GM21526 (cell line): Measurements from ENCODE around the gene FAM120C.
A peak's percentile ranks its signal among the peaks of the same experiment; 100 is the strongest.

Source experiments
- ATAC-seq: cut with Tn5 transposase; IDR thresholded peaks from one replicate; pipeline ENCODE4 v1.9.1; 2021; ENCODE audit warnings: moderate library complexity; ENCODE audit not compliant: unreplicated experiment, low FRiP score

The FAM120C gene

GRCh38 chrX:54182864-54183613 lies at the start of gene FAM120C:
Gene FAM120C, minus strand, starts transcription at chrX:54183254. Its CDS starts 56 bp downstream, at chrX:54183198.
- peak; percentile 29 for ATAC-seq

GRCh38 chrX:54230435-54231148 lies 47.5 kb upstream of the FAM120C start:
- no peak for ATAC-seq

GRCh38 chrX:54223581-54223980 lies 40.5 kb upstream of the FAM120C start:
- no peak for ATAC-seq

GRCh38 chrX:54213603-54214002 lies 30.5 kb upstream of the FAM120C start:
- ATAC-seq, result no peak

- ATAC-seq, result no peak
Measured at GRCh38 chrX:54208531-54208930, 25.5 kb upstream of the FAM120C start.

- no peak for ATAC-seq
Measured at GRCh38 chrX:54198262-54198661, 15.2 kb upstream of the FAM120C start.

GRCh38 chrX:54194982-54195588 lies 12.0 kb upstream of the FAM120C start:
- no peak for ATAC-seq

- no peak for ATAC-seq
Measured at GRCh38 chrX:54193085-54193821, 10.2 kb upstream of the FAM120C start.

GRCh38 chrX:54184474-54184873 lies 1.4 kb upstream of the FAM120C start:
- no peak for ATAC-seq

GRCh38 chrX:54182194-54182863 lies 725 bp downstream of the FAM120C start:
- ATAC-seq, result peak; percentile 55

- no peak for ATAC-seq
Measured at GRCh38 chrX:54181202-54181953, 1.7 kb downstream of the FAM120C start.

GRCh38 chrX:54180403-54180802 lies 2.7 kb downstream of the FAM120C start:
- ATAC-seq, result no peak

GRCh38 chrX:54178100-54178940 lies 4.7 kb downstream of the FAM120C start:
- ATAC-seq, result no peak

- ATAC-seq, result no peak
Measured at GRCh38 chrX:54177306-54177705, 5.7 kb downstream of the FAM120C start.

GRCh38 chrX:54173791-54174190 lies 9.3 kb downstream of the FAM120C start:
- ATAC-seq, result no peak

GRCh38 chrX:54172455-54172854 lies 10.6 kb downstream of the FAM120C start:
- ATAC-seq, result no peak

GRCh38 chrX:54171527-54172250 lies 11.4 kb downstream of the FAM120C start:
- no peak for ATAC-seq

GRCh38 chrX:54171091-54171490 lies 12.0 kb downstream of the FAM120C start:
- ATAC-seq, result no peak
